GM23338 (cell line): Measurements from ENCODE around the gene SH3TC2. TPM values are rescaled to one million over a fixed set of nuclear protein-coding genes. Genes with fewer than 3 reads are reported as not detected.

Experiments used
- ATAC-seq: fragments of 200-7000 bp; cut with Tn5 transposase; 3 replicates; pipeline ENCODE4 v1.9.1; 2020
- DNase-seq: peaks from one replicate; pipeline ENCODE4 v3.0.0-alpha.2; 2015; ENCODE audit warnings: low spot score
- H2AFZ ChIP-seq: fragments of 200-600 bp; sonication (generic); 2 replicates; pipeline ENCODE4 v1.8.0; 2016; ENCODE audit warnings: antibody characterized with exemption, mild to moderate bottlenecking, moderate library complexity
- H3F3A ChIP-seq: fragments of 200-600 bp; sonication (generic); replicated peaks from 2 replicates; pipeline ENCODE4 v1.8.0; 2017; ENCODE audit warnings: antibody characterized with exemption, mixed run types, low read depth
- H3K27ac ChIP-seq: fragments of 200-600 bp; sonication (generic); 2 replicates; pipeline ENCODE4 v1.6.1; 2016; ENCODE audit warnings: low read depth
- H3K27me3 ChIP-seq: fragments of 200-600 bp; sonication (generic); 2 replicates; pipeline ENCODE4 v1.8.0; 2016; ENCODE audit warnings: mild to moderate bottlenecking, mixed run types, moderate library complexity; ENCODE audit not compliant: insufficient read depth
- H3K36me3 ChIP-seq: fragments of 200-600 bp; sonication (generic); 2 replicates; pipeline ENCODE4 v1.8.0; 2016; ENCODE audit warnings: mild to moderate bottlenecking; ENCODE audit not compliant: insufficient read depth
- H3K4me1 ChIP-seq: fragments of 200-600 bp; sonication (generic); 2 replicates; pipeline ENCODE4 v1.8.0; 2016; ENCODE audit warnings: mild to moderate bottlenecking, moderate library complexity; ENCODE audit not compliant: insufficient read depth
- H3K4me2 ChIP-seq: fragments of 200-600 bp; sonication (generic); 2 replicates; pipeline ENCODE4 v1.7.1; 2017; ENCODE audit warnings: mixed run types
- H3K4me3 ChIP-seq: fragments of 200-600 bp; sonication (generic); 2 replicates; pipeline ENCODE4 v1.6.1; 2016; ENCODE audit warnings: mixed run types
- H3K79me2 ChIP-seq: fragments of 200-600 bp; sonication (generic); replicated peaks from 2 replicates; pipeline ENCODE4 v1.8.0; 2017; ENCODE audit warnings: mild to moderate bottlenecking; ENCODE audit not compliant: insufficient read depth
- H3K9me2 ChIP-seq: fragments of 200-600 bp; sonication (generic); 2 replicates; pipeline ENCODE4 v1.8.0; 2017; ENCODE audit not compliant: insufficient read depth
- H4K20me1 ChIP-seq: fragments of 200-600 bp; sonication (generic); replicated peaks from 2 replicates; pipeline ENCODE4 v1.8.0; 2017; ENCODE audit warnings: mild to moderate bottlenecking; ENCODE audit not compliant: insufficient read depth
- H3K27ac Mint-ChIP-seq: 2 replicates; pipeline ENCODE4 v1.8.0; 2020; ENCODE audit warnings: inconsistent platforms, mild to moderate bottlenecking, moderate library complexity, mixed read lengths
- H3K27me3 Mint-ChIP-seq: 3 replicates; pipeline ENCODE4 v1.8.0; 2022; ENCODE audit warnings: low read depth, mild to moderate bottlenecking, moderate library complexity, mixed read lengths, inconsistent platforms; ENCODE audit not compliant: insufficient read depth, poor library complexity
- H3K36me3 Mint-ChIP-seq: 3 replicates; pipeline ENCODE4 v1.8.0; 2021; ENCODE audit warnings: low read depth, mild to moderate bottlenecking, inconsistent platforms, moderate library complexity, mixed read lengths
- H3K4me1 Mint-ChIP-seq: 3 replicates; pipeline ENCODE4 v1.8.0; 2020; ENCODE audit warnings: mild to moderate bottlenecking, inconsistent platforms, mixed read lengths
- H3K4me3 Mint-ChIP-seq: 3 replicates; pipeline ENCODE4 v1.8.0; 2021; ENCODE audit warnings: moderate library complexity, mild to moderate bottlenecking, inconsistent platforms, mixed read lengths
- H3K9me3 Mint-ChIP-seq: 3 replicates; pipeline ENCODE4 v1.8.0; 2020; ENCODE audit warnings: moderate library complexity, mild to moderate bottlenecking, inconsistent platforms, mixed read lengths
- CREB1 ChIP-seq: fragments of 250-450 bp; sonication (Bioruptor Pico); IDR thresholded peaks from 2 replicates; pipeline ENCODE4 v1.5.0; 2020; ENCODE audit warnings: low read depth, mild to moderate bottlenecking, moderate library complexity
- EZH2 ChIP-seq: fragments of 200-600 bp; sonication (generic); IDR thresholded peaks from one replicate; pipeline ENCODE4 v1.8.0; 2017; ENCODE audit warnings: antibody characterized with exemption, mild to moderate bottlenecking, low read depth; ENCODE audit not compliant: unreplicated experiment
- EZH2phosphoT487 ChIP-seq: fragments of 200-600 bp; sonication (generic); IDR thresholded peaks from one replicate; pipeline ENCODE4 v1.8.1; 2018; ENCODE audit warnings: antibody characterized with exemption; ENCODE audit not compliant: unreplicated experiment
- JUNB ChIP-seq: IDR thresholded peaks from one replicate; pipeline ENCODE4 v1.6.1; 2016; ENCODE audit warnings: antibody characterized with exemption; ENCODE audit not compliant: unreplicated experiment
- NANOG ChIP-seq: IDR thresholded peaks from 2 replicates; pipeline ENCODE4 v1.6.1; 2016; ENCODE audit warnings: antibody characterized with exemption, borderline replicate concordance
- POLR2AphosphoS5 ChIP-seq: IDR thresholded peaks from 2 replicates; pipeline ENCODE4 v1.6.1; 2016; ENCODE audit warnings: antibody characterized with exemption, low read depth
- STAT1 ChIP-seq: IDR thresholded peaks from one replicate; pipeline ENCODE4 v1.6.1; 2016; ENCODE audit warnings: antibody characterized with exemption; ENCODE audit not compliant: unreplicated experiment
- ZNF114 ChIP-seq: fragments of 250-450 bp; sonication (Bioruptor Pico); IDR thresholded peaks from 2 replicates; pipeline ENCODE4 v1.5.0; 2020; ENCODE audit warnings: mild to moderate bottlenecking, moderate library complexity
- ZNF331 ChIP-seq: fragments of 250-450 bp; sonication (Bioruptor Pico); IDR thresholded peaks from 2 replicates; pipeline ENCODE4 v1.5.0; 2020; ENCODE audit warnings: low read depth, mild to moderate bottlenecking, moderate library complexity
- polyA plus RNA-seq: library from polyadenylated mRNA; unstranded; fragments of >200 nt; fragmentation: Nextera tagmentation; extraction: Ambion mirVana; gene quantifications from 2 replicates; pipeline ENCODE4 v1.2.1, GENCODE V29; 2016
- total RNA-seq: library from RNA; depleted of rRNA; stranded (reverse); fragments of >200 nt; shearing (Covaris generic); gene quantifications from 2 replicates; pipeline ENCODE4 v1.2.3, GENCODE V29; 2014
- TF ChIP-seq, protein P1 (sequence below), 2 experiments: fragments of 200-600 bp in 1 of 2; sonication (generic) in 1 of 2; conservative IDR thresholded peaks; 2 replicates each; pipeline versions ENCODE4 v1.5.1 to v1.6.1; 2016 to 2017; ENCODE audit warnings: antibody characterized with exemption in 2 of 2, low read depth in 2 of 2, mild to moderate bottlenecking in 2 of 2, moderate library complexity in 1 of 2
- TF ChIP-seq, protein P2 (sequence below): IDR thresholded peaks from one replicate; pipeline ENCODE4 v1.6.1; 2018; ENCODE audit warnings: antibody characterized with exemption; ENCODE audit not compliant: unreplicated experiment
- TF ChIP-seq, protein P3 (sequence below): fragments of 250-450 bp; sonication (Bioruptor Pico); IDR thresholded peaks from 2 replicates; pipeline ENCODE4 v1.5.0; 2020; ENCODE audit warnings: mild to moderate bottlenecking, moderate library complexity
- TF ChIP-seq, protein P4 (sequence below): IDR thresholded peaks from 2 replicates; pipeline ENCODE4 v1.6.1; 2016; ENCODE audit warnings: antibody characterized with exemption

The SH3TC2 gene
- total and polyA plus RNA-seq, 2 experiments from 2014 or later = 0.10 to 0.17 TPM

DNA sequence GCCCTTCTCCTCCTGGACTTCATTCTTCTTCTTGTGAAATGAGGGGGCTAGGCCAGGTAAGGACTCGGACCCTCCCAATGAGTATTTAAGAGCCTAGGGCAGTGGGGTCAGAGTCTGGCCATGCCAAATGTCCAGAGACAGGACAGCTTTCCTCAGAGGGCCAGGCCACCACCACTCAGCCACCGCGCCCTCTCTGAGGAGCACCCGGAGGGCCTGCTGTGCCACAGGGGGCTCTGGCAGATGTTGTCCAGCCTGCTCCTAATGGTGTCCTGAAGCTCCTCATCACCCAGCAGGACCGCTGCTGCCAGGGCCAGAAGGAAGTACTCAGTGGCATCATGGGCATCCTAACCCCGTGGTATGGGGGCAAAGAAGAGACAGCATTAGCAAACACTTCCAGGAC, 58.3 kb downstream of the SH3TC2 start:
- Histone ChIP-seq H3K27ac (no peak overlapping the region), H3K27me3 (no peaks in the 10 kb centered on the region), H3K36me3 (no peaks in the 10 kb centered on the region), H3K9me2 (no peaks in the 10 kb centered on the region), H2AFZ (no peak overlapping the region), H3K4me1 (no peaks in the 10 kb centered on the region), H3K79me2 (no peaks in the 10 kb centered on the region), H3F3A (no peaks in the 10 kb centered on the region), H4K20me1 (no peaks in the 10 kb centered on the region), H3K4me2 (no peak overlapping the region), H3K4me3 (no peak overlapping the region)
- peaks cover 2% of the 10 kb centered on the region for H3K27me3 Mint-ChIP-seq
- TF ChIP-seq EZH2 (no peak), NANOG (no peak), STAT1 (no peak), ZNF114 (no peak), POLR2AphosphoS5 (no peak), CREB1 (CRISPR knock-in tag) (no peak), ZNF331 (CRISPR knock-in tag) (no peak), JUNB (no peak), EZH2phosphoT487 (no peak)
- TF ChIP-seq, protein P1, sequence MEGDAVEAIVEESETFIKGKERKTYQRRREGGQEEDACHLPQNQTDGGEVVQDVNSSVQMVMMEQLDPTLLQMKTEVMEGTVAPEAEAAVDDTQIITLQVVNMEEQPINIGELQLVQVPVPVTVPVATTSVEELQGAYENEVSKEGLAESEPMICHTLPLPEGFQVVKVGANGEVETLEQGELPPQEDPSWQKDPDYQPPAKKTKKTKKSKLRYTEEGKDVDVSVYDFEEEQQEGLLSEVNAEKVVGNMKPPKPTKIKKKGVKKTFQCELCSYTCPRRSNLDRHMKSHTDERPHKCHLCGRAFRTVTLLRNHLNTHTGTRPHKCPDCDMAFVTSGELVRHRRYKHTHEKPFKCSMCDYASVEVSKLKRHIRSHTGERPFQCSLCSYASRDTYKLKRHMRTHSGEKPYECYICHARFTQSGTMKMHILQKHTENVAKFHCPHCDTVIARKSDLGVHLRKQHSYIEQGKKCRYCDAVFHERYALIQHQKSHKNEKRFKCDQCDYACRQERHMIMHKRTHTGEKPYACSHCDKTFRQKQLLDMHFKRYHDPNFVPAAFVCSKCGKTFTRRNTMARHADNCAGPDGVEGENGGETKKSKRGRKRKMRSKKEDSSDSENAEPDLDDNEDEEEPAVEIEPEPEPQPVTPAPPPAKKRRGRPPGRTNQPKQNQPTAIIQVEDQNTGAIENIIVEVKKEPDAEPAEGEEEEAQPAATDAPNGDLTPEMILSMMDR (conservative IDR thresholded peaks at IDR 0.05; ENCODE audit: low read depth in 2 of 2) = no peak
- TF ChIP-seq, protein P2, sequence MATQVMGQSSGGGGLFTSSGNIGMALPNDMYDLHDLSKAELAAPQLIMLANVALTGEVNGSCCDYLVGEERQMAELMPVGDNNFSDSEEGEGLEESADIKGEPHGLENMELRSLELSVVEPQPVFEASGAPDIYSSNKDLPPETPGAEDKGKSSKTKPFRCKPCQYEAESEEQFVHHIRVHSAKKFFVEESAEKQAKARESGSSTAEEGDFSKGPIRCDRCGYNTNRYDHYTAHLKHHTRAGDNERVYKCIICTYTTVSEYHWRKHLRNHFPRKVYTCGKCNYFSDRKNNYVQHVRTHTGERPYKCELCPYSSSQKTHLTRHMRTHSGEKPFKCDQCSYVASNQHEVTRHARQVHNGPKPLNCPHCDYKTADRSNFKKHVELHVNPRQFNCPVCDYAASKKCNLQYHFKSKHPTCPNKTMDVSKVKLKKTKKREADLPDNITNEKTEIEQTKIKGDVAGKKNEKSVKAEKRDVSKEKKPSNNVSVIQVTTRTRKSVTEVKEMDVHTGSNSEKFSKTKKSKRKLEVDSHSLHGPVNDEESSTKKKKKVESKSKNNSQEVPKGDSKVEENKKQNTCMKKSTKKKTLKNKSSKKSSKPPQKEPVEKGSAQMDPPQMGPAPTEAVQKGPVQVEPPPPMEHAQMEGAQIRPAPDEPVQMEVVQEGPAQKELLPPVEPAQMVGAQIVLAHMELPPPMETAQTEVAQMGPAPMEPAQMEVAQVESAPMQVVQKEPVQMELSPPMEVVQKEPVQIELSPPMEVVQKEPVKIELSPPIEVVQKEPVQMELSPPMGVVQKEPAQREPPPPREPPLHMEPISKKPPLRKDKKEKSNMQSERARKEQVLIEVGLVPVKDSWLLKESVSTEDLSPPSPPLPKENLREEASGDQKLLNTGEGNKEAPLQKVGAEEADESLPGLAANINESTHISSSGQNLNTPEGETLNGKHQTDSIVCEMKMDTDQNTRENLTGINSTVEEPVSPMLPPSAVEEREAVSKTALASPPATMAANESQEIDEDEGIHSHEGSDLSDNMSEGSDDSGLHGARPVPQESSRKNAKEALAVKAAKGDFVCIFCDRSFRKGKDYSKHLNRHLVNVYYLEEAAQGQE = no peak
- TF ChIP-seq, protein P3, sequence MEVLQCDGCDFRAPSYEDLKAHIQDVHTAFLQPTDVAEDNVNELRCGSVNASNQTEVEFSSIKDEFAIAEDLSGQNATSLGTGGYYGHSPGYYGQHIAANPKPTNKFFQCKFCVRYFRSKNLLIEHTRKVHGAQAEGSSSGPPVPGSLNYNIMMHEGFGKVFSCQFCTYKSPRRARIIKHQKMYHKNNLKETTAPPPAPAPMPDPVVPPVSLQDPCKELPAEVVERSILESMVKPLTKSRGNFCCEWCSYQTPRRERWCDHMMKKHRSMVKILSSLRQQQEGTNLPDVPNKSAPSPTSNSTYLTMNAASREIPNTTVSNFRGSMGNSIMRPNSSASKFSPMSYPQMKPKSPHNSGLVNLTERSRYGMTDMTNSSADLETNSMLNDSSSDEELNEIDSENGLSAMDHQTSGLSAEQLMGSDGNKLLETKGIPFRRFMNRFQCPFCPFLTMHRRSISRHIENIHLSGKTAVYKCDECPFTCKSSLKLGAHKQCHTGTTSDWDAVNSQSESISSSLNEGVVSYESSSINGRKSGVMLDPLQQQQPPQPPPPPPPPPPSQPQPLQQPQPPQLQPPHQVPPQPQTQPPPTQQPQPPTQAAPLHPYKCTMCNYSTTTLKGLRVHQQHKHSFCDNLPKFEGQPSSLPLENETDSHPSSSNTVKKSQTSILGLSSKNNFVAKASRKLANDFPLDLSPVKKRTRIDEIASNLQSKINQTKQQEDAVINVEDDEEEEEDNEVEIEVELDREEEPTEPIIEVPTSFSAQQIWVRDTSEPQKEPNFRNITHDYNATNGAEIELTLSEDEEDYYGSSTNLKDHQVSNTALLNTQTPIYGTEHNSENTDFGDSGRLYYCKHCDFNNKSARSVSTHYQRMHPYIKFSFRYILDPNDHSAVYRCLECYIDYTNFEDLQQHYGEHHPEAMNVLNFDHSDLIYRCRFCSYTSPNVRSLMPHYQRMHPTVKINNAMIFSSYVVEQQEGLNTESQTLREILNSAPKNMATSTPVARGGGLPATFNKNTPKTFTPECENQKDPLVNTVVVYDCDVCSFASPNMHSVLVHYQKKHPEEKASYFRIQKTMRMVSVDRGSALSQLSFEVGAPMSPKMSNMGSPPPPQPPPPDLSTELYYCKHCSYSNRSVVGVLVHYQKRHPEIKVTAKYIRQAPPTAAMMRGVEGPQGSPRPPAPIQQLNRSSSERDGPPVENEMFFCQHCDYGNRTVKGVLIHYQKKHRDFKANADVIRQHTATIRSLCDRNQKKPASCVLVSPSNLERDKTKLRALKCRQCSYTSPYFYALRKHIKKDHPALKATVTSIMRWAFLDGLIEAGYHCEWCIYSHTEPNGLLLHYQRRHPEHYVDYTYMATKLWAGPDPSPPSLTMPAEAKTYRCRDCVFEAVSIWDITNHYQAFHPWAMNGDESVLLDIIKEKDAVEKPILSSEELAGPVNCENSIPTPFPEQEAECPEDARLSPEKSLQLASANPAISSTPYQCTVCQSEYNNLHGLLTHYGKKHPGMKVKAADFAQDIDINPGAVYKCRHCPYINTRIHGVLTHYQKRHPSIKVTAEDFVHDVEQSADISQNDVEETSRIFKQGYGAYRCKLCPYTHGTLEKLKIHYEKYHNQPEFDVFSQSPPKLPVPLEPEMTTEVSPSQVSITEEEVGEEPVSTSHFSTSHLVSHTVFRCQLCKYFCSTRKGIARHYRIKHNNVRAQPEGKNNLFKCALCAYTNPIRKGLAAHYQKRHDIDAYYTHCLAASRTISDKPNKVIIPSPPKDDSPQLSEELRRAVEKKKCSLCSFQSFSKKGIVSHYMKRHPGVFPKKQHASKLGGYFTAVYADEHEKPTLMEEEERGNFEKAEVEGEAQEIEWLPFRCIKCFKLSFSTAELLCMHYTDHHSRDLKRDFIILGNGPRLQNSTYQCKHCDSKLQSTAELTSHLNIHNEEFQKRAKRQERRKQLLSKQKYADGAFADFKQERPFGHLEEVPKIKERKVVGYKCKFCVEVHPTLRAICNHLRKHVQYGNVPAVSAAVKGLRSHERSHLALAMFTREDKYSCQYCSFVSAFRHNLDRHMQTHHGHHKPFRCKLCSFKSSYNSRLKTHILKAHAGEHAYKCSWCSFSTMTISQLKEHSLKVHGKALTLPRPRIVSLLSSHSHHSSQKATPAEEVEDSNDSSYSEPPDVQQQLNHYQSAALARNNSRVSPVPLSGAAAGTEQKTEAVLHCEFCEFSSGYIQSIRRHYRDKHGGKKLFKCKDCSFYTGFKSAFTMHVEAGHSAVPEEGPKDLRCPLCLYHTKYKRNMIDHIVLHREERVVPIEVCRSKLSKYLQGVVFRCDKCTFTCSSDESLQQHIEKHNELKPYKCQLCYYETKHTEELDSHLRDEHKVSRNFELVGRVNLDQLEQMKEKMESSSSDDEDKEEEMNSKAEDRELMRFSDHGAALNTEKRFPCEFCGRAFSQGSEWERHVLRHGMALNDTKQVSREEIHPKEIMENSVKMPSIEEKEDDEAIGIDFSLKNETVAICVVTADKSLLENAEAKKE = no peak
- TF ChIP-seq, protein P4, sequence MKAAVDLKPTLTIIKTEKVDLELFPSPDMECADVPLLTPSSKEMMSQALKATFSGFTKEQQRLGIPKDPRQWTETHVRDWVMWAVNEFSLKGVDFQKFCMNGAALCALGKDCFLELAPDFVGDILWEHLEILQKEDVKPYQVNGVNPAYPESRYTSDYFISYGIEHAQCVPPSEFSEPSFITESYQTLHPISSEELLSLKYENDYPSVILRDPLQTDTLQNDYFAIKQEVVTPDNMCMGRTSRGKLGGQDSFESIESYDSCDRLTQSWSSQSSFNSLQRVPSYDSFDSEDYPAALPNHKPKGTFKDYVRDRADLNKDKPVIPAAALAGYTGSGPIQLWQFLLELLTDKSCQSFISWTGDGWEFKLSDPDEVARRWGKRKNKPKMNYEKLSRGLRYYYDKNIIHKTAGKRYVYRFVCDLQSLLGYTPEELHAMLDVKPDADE = no peak
- ATAC-seq (no peak), DNase-seq (no peak)
- H3K4me3 Mint-ChIP-seq = no peak overlapping the region
- H3K36me3 Mint-ChIP-seq = no peaks in the 10 kb centered on the region
- no peak overlapping the region for H3K27ac Mint-ChIP-seq
- H3K4me1 Mint-ChIP-seq = peaks cover 5% of the 10 kb centered on the region; the same call in 2 of the 3 replicates
- H3K9me3 Mint-ChIP-seq = no peaks in the 10 kb centered on the region
